Fibroblast of skin of back (primary cell): ENCODE data around the gene PTPRN2.

Experiments
- DNase-seq: peaks from one replicate; pipeline ENCODE4 v3.0.0-alpha.2; 2013

PTPRN2 gene

DNA sequence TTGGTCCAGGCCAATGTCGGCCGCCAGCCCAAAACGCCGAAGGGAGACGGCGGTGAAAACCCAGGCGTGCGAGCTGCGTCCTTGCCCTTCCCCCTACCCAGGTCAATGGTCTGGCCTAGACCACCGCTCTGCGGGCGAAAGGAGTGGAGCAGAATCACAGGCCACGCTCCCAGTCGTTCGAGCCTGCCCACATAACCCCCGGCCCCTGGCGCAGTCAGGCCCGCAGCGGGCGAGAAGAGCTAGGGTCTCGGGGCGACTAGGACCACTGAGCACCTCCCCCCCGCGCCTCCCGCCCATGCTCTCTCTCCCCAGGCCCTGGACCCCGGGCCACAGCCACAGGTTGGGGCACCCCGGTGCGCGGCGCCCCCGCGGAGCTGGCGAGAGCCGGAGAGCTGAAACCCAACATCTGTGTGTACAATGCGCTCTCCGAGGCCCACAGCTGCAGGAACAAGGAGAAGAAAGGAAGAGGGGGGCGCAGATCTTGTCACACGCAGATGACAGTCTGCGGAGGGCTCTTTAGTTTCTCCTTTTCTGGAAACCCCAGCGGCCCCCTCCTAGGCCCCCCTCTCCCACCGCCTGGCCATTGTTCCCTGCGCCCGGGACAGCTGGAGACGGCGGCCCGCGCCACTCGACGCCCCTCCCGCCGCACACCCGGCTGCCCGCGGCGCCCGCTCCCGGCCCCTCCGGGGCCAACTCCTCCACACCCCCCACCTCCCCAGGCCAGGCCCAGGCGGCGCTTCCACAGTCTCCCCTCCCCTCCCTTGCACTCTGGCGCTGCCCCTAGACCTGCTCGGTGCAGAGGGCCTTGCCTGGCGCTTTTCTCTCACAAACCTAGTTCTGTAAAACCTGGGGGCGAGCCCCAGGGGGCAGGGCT is 895.8 kb downstream of the PTPRN2 start:
- DNase-seq, result no peak

DNA sequence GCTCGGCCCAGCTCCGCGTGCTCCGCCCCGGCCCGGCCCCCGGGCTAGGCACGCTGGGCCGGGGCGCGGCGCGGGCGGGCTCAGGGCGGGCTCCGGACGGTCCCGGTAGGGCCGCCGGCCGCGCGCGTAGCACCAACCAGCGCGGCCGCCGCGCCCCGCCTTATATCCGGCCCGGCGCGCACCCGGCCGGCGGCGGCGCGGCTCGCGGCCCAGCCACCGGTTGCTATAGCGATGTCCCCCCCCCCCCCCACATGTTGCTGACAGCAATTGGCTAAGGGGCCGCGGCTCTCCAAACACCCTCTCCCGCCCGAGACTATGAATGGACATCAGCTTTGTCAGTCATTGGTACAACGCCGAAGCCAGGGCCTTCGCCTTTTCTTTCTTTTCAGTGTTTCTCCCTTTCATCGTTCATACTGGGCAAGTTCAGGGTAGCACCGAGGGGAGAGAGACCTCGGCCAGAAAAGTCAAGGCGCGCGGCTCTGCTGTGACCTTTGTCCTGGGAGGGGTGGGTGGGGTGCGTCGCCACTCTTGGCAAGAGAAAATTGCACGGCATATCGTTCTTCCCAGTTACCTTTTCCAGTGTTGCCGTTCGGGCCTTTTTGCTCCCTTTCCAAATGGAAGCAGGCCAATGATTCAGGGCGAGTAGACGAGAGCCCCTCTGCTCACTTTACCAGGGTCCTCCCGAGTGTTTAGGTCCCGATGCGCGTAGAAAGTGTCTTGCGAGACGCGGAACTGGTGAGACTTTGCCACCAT is 896.6 kb downstream of the PTPRN2 start:
- peak; percentile 76 for DNase-seq

DNA sequence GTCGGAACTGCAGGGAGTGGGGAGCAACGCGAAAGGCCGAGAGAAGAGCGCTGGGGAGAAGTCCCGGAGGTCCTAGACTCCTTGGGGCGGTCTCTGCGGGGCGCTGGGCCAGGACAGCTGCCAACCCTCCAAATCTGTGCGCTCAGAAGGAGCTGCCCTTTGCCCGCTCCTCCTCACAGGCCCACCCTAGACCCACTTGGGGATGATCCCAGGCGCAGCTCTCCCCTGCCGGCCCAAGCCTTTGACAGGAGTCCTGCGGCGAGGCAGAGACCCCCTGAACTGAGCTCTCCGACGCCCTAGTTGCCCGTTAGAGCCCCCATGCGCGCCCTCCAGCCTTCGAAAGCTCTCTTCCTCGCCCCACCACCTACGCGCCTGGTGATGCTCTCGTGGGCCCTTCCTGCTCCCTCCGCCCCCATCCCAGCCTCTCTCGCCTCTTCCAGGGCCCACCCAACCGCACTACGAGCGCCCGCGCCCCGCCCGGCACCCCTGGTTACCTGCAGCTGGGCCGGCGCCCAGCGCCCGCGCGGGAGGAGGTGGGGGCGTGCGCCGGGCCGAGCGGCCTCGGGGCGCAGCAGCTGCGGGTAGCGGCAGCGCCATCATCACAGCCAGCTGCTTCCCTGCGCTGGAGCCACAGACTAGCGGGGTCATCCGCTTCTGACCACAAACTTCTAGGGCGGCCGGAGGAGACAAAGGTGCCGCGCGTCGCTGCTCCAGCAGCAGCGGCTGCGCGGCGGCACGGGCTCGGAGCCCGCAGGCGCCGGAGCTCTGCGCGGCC is 897.4 kb downstream of the PTPRN2 start:
- no peak for DNase-seq

DNA sequence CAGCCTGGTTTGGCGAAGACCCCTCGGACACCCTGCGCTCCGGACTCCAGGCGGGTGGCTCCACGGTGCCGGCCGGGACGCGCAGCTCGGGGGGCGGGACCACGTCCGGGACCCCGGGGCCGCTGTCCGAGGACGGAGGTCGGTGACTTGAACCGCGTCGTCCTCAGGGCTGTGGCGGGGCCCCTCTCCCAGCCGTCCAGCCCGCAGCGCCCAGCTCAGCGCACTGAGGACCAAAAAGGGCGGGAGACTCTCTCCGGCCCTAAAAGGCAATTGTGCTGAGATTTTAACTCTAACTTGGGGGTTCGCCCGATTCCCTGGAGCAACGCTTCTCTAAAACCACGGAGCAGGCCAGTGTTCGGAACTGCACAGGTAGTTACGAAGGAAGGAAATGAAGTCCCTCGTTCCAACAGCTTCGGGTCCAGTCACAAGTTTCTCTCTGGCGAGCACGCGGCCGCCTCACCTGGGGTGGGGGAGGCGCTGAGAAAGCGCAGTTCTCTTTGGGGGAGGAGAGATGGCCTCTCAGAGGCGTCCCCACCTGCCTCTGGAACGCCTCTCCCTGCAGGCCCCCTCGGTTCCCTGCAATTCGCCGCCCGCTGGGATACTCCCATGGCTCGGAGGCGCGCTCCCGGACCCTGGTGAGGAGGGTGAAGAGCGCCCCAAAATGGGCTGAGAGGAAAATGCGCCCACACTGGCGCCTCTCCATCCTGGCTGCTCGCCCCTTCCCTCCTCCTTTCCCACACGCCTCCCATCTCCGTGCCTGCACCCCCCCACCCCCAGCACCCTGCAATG is 898.2 kb downstream of the PTPRN2 start:
- DNase-seq, result no peak

DNA sequence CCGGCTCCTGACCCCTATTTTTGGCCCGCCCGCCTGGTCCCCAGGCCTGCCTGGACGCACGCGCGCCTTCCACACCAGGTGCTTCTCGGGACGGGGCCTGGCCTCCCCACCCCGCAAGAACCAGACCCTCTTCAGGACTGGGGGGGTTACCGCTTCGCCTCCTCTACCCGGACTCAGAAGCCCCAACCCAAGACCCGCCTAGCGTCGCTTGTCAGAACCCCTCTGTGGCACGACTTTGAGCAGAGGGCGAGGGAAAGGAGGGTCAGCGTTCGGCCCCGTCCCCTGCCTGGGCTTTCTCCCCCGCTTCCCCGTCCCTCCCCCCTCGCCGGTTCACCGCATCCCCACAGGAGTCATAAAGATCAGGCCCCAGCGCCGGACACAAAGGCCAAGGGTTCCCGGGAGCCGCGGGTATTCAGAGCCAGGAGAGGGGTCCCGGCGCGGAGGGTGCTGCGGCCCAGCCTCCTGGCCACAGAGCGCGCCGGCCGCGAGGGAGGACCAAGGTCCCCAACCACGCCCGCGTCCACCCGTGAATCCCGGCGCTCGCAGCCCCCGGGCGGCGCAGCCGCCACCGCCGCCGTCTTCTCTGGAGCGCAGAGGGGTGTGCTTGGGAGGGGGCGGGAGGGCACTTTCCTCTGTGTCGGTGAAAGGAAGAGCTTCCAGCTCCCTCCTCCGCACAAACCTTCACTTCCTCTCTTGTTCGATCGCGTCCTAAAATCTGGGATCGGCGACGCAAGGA is 898.9 kb downstream of the PTPRN2 start:
- no peak for DNase-seq

- no peak for DNase-seq
These were observed 899.6 kb downstream of the PTPRN2 start for GRCh38 chr7:157687845-157688532.

DNA sequence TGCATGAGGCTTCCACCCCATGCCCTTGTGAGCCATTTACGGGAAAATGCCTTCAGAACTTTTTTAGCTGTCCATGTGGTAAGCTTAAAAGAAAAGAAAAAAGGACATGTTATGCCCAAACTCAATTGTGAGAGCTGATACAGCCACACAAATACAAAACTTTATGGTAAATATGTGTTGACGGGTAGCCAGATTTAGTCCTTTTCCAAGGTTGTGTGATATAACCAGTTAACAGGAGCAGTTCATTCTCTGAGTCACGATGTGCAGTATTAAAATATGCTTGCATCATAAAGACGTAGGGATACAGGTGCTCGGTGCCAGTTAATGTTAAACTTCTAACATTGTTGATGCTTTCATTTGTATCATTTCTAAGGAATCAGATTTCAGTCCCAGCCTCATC is 900.5 kb downstream of the PTPRN2 start:
- no peak for DNase-seq

DNA sequence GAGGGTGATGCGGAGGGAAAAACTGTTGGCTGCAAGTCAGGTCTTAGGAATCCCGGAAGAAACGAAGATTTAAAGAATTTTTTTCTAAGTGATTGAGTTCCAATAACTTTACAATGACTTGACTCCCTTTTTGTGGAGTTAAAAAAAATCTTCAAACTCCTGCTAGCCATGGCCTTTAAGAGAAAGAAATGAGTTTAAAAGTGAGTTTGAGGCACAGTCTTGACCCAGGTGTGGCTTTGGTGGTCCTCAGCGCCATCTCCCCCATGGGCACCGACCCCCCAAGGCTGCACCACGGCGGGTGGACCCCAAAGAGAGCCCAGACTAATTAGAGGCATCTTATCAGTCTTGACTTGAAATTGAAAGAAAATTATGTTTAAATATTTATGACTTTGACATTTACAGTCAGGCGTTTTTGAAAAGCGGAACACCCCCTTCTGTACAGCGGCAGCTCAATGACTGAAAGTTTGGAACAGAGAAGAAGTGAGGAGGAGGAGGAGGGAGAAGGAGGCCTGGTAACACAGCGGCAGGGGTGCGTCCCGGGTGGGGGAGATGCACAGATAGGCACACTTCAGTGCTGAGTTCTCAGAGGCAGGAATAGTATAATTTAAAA is 901.2 kb downstream of the PTPRN2 start:
- no peak for DNase-seq

DNA sequence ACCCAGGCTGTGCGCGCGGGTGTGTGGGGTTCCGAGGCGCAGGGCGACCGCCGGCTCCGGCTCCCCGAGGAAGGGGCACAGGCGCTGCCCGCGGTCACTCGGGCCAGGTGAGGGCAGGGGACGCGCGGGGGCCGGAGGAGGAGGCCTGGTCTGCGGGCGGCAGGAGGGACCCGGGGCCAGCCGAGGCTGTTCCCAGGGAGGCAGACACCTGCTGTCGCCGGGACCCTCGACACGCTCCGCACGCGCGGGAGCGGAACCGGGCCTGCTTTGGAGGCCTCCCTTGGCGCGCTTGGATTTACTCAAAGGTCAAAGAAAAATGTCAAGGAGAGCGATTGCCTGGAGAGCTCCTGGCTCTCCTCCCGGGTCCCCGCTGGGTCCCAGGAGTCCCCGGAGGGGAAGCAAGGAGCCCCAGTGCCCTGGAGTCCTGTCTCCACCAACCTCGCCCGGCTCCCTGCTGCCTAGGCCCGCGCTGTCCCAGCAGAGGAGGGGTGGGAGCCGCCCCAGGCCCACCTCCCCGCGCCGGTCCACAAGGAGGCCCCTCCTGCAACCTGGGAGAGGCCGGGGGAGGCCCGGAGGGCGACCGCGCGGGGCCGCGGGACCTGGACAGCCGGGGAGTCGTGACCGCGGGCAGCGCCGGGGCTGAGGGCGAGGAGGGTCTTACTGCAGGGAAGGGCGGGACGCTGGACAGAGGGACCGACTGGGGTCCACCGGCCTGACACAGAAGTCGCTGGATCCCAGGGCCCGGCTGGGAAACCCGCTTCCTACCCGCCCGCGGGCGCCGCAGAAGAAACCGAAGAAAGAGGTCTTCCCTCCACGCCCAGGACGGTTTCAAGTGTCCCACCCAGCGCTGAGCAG is 902.0 kb downstream of the PTPRN2 start:
- no peak for DNase-seq

GRCh38 chr7:157684909-157685429 is 902.7 kb downstream of the PTPRN2 start:
- DNase-seq, result no peak

- DNase-seq, result no peak
These were observed 903.3 kb downstream of the PTPRN2 start for GRCh38 chr7:157684157-157684908.

GRCh38 chr7:157683747-157684156 is 903.9 kb downstream of the PTPRN2 start:
- no peak for DNase-seq

DNA sequence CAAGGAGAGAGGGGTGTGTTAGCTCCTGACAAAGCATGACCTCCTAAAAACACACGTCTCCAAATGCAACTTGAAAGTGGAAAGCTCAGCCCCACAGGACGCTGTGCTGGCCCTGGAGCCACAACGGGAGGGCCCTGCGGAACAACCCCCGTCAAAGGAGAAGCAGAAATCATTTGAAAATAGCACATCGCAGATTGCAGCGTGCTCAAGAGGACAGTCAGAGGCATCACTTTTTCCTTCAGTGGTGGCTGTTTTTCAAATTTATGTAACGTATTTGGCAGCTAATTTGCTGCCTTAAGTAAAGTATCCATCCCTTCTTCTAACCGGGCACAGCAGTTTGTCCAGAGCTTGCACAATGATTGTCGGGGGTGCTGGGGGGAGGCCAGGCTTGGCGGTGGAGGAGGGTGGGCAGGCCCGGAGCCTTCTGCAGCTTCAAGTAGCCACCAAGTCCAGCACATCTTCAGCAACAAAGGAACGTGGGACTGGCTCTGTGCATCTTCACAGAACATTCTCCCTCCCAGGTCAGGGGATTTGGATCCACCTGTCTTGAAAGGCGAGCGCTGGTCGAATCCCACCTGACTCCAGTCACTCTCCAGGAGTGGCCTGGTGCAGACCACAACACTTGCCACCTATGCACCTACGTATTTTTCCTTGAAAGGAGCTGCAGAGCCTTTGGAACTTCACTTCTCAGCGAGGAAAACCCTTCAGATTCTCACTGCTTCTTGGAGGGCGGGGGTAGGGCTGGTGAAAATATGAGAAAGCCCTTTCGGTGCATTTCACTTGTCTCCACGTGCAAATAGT is 904.5 kb downstream of the PTPRN2 start:
- DNase-seq, result no peak

DNA sequence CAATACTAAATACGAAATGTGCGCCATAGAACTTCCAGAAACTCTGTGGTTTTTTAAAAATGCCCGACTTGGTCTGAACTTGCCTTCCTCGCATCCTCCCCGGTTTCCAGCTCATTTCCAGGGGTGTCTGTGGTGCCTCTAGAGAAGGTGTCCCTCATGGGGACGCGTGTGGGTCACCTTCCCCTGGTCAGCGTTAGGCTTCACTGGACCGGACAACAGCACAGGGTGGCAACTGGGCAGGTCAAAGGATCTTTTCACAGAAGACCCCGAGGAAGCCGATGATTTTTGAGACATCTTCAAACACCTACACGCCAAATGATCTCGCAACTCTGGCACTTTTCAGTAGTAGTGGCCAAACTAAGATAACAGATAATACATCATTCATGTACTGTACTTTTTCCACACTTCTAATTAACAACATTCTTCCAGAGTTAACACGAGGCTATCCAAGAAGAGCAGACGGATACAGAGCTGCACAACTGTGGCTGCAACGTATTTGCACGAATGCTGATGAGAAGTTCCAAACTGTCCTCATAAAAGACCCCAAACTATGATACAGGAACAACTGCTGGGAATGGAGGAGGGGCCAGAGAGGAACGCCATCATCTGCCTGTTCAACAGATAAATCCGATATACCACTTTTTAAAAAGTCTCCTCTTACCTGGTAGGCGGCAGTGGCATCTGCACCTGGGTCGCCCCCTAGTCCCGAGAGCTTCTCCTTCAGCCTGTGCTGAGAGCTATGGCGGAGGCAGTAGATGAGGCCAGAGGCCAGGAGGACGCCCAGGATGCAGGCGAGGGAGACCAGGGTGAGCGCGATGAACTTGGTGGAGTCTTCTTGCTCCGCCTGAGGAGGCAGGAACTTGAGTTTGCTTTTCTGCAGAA is 905.3 kb downstream of the PTPRN2 start:
- DNase-seq, result no peak

DNA sequence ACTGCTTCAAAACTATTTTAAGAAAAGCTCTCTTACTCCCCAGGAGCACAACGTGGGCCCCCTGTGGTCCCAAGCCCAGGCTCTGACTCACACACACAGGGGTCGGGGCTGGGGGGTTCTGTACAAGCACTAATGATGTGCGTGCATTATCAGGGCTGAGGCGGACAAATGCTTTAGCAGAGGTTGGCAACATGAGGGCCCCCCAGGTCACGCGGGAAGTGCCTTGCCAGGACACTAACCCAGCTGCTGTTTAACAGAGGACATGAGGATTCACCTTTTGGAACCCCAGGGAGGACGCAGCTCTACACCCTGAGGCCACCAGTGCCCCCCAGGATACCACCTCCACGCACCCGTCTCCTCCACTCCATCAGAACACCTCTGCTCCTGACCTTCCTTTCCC is 908.0 kb downstream of the PTPRN2 start:
- DNase-seq, result no peak

GRCh38 chr7:157678501-157678900 is 909.1 kb downstream of the PTPRN2 start:
- no peak for DNase-seq
